ENCODE measurements around the gene MERTK. TPM values are rescaled to one million over a fixed set of nuclear protein-coding genes. Genes with fewer than 3 reads are reported as not detected.

MERTK gene
- total and polyA plus RNA-seq, 10 of the 15 experiments (the other 5 are each of a cell fraction or from before 2014, with no cell fraction given): 0.13 to 30.6 (median 0.50) TPM

DNA sequence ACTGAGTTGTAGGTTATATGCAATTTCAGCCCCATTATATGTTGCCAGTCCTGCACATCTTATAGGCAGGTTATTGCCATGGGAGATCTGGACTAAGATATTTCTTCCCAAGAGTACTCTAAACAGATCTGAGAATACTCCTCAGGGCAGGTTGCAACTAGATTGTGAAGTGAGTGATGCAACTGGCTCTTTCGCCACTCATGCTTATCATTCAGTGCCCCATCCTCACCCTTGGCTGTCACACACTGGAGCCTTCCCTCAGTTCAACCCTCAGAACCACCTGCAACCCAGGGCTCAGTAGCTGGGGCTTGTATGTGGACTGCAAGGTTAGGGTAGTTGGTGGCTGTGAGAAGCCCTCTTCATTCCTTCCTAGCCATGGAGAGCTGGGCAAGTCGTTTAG lies 14.1 kb downstream of the MERTK start:
- POLR2A ChIA-PET: no interaction called here
- in situ Hi-C loops (cut with MboI): no loop called here

More for the DNA sequence above, 14.1 kb downstream of the MERTK start:
- H3K27me3 ChIP-seq (replicated peaks in 1 of 2; ENCODE audit: control insufficient read depth in 2 of 2, insufficient read depth in 2 of 2, low read length in 1 of 2): no peaks in the 10 kb centered on the region
- BruUV-seq (replicated peaks): no TSS peak
- ChIA-PET SMC1A (ENCODE audit: uncharacterized antibody, unreplicated experiment) (no interaction called here), CTCF (no interaction called here), RAD21 (ENCODE audit: unreplicated experiment) (no interaction called here)
- H3K27ac ChIP-seq (ENCODE audit: control insufficient read depth, insufficient read depth): no peak overlapping the region
- H3K9me3 ChIP-seq (replicated peaks; ENCODE audit: control insufficient read depth, insufficient read depth, low read length): no peaks in the 10 kb centered on the region
- H3K4me3 ChIP-seq: no peak overlapping the region
- H3K79me2 ChIP-seq (ENCODE audit: control insufficient read depth, insufficient read depth, low read length): no peaks in the 10 kb centered on the region
- TF ChIP-seq FOXK2 (IDR thresholded peaks at IDR 0.05): no peak
- TF ChIP-seq CBX3 (IDR thresholded peaks at IDR 0.05; ENCODE audit: borderline replicate concordance, low read depth): no peak
- TF ChIP-seq, protein P1, sequence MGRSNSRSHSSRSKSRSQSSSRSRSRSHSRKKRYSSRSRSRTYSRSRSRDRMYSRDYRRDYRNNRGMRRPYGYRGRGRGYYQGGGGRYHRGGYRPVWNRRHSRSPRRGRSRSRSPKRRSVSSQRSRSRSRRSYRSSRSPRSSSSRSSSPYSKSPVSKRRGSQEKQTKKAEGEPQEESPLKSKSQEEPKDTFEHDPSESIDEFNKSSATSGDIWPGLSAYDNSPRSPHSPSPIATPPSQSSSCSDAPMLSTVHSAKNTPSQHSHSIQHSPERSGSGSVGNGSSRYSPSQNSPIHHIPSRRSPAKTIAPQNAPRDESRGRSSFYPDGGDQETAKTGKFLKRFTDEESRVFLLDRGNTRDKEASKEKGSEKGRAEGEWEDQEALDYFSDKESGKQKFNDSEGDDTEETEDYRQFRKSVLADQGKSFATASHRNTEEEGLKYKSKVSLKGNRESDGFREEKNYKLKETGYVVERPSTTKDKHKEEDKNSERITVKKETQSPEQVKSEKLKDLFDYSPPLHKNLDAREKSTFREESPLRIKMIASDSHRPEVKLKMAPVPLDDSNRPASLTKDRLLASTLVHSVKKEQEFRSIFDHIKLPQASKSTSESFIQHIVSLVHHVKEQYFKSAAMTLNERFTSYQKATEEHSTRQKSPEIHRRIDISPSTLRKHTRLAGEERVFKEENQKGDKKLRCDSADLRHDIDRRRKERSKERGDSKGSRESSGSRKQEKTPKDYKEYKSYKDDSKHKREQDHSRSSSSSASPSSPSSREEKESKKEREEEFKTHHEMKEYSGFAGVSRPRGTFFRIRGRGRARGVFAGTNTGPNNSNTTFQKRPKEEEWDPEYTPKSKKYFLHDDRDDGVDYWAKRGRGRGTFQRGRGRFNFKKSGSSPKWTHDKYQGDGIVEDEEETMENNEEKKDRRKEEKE (IDR thresholded peaks at IDR 0.05): no peak
- no peak for TF ChIP-seq MTA3 (IDR thresholded peaks at IDR 0.05; ENCODE audit: borderline replicate concordance, low read length)
- TF ChIP-seq, protein P2, sequence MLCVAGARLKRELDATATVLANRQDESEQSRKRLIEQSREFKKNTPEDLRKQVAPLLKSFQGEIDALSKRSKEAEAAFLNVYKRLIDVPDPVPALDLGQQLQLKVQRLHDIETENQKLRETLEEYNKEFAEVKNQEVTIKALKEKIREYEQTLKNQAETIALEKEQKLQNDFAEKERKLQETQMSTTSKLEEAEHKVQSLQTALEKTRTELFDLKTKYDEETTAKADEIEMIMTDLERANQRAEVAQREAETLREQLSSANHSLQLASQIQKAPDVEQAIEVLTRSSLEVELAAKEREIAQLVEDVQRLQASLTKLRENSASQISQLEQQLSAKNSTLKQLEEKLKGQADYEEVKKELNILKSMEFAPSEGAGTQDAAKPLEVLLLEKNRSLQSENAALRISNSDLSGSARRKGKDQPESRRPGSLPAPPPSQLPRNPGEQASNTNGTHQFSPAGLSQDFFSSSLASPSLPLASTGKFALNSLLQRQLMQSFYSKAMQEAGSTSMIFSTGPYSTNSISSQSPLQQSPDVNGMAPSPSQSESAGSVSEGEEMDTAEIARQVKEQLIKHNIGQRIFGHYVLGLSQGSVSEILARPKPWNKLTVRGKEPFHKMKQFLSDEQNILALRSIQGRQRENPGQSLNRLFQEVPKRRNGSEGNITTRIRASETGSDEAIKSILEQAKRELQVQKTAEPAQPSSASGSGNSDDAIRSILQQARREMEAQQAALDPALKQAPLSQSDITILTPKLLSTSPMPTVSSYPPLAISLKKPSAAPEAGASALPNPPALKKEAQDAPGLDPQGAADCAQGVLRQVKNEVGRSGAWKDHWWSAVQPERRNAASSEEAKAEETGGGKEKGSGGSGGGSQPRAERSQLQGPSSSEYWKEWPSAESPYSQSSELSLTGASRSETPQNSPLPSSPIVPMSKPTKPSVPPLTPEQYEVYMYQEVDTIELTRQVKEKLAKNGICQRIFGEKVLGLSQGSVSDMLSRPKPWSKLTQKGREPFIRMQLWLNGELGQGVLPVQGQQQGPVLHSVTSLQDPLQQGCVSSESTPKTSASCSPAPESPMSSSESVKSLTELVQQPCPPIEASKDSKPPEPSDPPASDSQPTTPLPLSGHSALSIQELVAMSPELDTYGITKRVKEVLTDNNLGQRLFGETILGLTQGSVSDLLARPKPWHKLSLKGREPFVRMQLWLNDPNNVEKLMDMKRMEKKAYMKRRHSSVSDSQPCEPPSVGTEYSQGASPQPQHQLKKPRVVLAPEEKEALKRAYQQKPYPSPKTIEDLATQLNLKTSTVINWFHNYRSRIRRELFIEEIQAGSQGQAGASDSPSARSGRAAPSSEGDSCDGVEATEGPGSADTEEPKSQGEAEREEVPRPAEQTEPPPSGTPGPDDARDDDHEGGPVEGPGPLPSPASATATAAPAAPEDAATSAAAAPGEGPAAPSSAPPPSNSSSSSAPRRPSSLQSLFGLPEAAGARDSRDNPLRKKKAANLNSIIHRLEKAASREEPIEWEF (IDR thresholded peaks at IDR 0.05; ENCODE audit: insufficient replicate concordance, low read depth, low read length): no peak
- H3K4me2 ChIP-seq (ENCODE audit: control insufficient read depth, insufficient read depth): no peak overlapping the region
- FAIRE-seq (no peak), DNase-seq (ENCODE audit: low read depth, low spot score) (no peak), ATAC-seq (no peak; the same call in 1 of the 3 replicates)
- H2AFZ ChIP-seq (ENCODE audit: control insufficient read depth, low read depth, low read length): no peak overlapping the region
- no peaks in the 10 kb centered on the region for H3K4me1 ChIP-seq (ENCODE audit: control insufficient read depth, insufficient read depth, low read length)
- no peak overlapping the region for H3K9ac ChIP-seq (ENCODE audit: control insufficient read depth, insufficient read depth, low read length)
- no peaks in the 10 kb centered on the region for H3K36me3 ChIP-seq (ENCODE audit: control insufficient read depth in 2 of 2, insufficient read depth in 2 of 2, low read length in 1 of 2)
- intact Hi-C loops (cut with micrococcal nuclease; ENCODE audit: unreplicated experiment): no loop called here
- no peaks in the 10 kb centered on the region for H4K20me1 ChIP-seq (ENCODE audit: control insufficient read depth, insufficient read depth)
- 29% methylated on average over 2 of the region's 2 CpGs for WGBS (ENCODE audit: insufficient coverage, insufficient replicate concordance, low lambda C conversion rate, missing lambda C conversion rate)

Measured in GM12878 (cell line).